Measurements from ENCODE around the gene FPR2. TPM values are rescaled to one million over a fixed set of nuclear protein-coding genes. Genes with fewer than 3 reads are reported as not detected.

The FPR2 gene
- total RNA-seq, 1 experiment from 2014 or later = not detected

DNA sequence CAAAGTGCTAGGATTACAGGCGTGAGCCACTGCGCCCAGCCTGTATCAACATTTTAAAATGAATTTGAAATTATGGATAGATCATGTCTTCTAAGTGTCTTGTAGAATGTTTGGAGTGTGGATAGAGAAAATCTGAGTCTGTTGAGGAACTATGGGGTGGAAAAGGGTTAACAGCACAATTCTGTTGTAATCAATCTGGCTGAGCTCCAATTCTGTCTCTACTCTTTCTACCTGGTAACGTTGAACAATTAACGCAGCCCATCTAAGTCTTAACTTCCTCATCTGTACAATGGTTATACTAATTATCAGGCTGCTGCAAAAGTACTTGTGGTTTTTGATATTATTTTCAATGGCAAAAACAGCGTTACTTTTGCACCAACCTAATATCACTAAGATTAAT lies 4.1 kb downstream of the FPR2 start:
- Histone ChIP-seq H3K4me1 (no peaks in the 10 kb centered on the region), H3K9me3 (peaks cover 4% of the 10 kb centered on the region; the same call in 1 of the 2 replicates), H3K36me3 (ENCODE audit: control insufficient read depth, insufficient read depth, low read length) (no peaks in the 10 kb centered on the region), H3K27me3 (replicated peaks; ENCODE audit: control insufficient read depth, insufficient read depth, low read length) (no peaks in the 10 kb centered on the region; the same call in 1 of the 2 replicates), H3K4me3 (ENCODE audit: low read depth, low read length) (no peak overlapping the region)
- peaks cover 6% of the 10 kb centered on the region for H3K36me3 Mint-ChIP-seq (ENCODE audit: insufficient read depth, unreplicated experiment)
- H3K27ac Mint-ChIP-seq (ENCODE audit: unreplicated experiment) = no peak overlapping the region
- ChIA-PET CTCF (no interaction called here), POLR2A (no interaction called here)
- H3K4me3 Mint-ChIP-seq (ENCODE audit: unreplicated experiment) = no peak overlapping the region
- TF ChIP-seq, protein P1, sequence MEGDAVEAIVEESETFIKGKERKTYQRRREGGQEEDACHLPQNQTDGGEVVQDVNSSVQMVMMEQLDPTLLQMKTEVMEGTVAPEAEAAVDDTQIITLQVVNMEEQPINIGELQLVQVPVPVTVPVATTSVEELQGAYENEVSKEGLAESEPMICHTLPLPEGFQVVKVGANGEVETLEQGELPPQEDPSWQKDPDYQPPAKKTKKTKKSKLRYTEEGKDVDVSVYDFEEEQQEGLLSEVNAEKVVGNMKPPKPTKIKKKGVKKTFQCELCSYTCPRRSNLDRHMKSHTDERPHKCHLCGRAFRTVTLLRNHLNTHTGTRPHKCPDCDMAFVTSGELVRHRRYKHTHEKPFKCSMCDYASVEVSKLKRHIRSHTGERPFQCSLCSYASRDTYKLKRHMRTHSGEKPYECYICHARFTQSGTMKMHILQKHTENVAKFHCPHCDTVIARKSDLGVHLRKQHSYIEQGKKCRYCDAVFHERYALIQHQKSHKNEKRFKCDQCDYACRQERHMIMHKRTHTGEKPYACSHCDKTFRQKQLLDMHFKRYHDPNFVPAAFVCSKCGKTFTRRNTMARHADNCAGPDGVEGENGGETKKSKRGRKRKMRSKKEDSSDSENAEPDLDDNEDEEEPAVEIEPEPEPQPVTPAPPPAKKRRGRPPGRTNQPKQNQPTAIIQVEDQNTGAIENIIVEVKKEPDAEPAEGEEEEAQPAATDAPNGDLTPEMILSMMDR (IDR thresholded peaks at IDR 0.05; ENCODE audit: insufficient read depth in 1 of 2, low read depth in 1 of 2, low read length in 1 of 2, severe bottlenecking in 1 of 2, unreplicated experiment in 1 of 2) = no peak
- intact Hi-C loops (cut with micrococcal nuclease; ENCODE audit: unreplicated experiment) = no loop called here
- DNase-seq = no peak
- peaks cover 10% of the 10 kb centered on the region for H3K27me3 Mint-ChIP-seq (ENCODE audit: insufficient read depth, unreplicated experiment)
- H3K4me1 Mint-ChIP-seq (ENCODE audit: low read depth, unreplicated experiment) = no peaks in the 10 kb centered on the region
- no TSS peak for BruUV-seq (replicated peaks)
- peaks cover 23% of the 10 kb centered on the region for H3K9me3 Mint-ChIP-seq (ENCODE audit: unreplicated experiment)

DNA sequence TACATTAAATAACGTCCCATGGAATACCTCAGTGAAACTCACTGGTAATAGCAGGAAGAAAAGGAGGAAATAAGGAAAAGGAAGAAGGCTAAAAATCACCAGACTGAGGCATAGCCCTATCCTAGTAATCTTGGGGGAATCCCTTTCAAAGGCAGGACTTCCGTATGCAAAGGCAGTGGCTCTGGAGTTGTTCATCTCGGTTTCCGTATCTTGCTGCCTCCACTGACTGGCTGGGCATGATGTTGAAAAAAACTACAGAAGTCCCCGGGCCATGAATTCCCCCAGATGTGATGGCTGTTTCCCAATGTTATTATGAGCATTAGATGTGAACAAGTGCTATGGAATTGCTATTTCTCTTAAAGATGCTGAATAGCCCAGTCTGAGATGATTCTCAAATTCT lies 5.5 kb downstream of the FPR2 start:
- no peaks in the 10 kb centered on the region; the same call in 1 of the 2 replicates for H3K27me3 ChIP-seq (replicated peaks; ENCODE audit: control insufficient read depth, insufficient read depth, low read length)
- POLR2A ChIA-PET = no interaction called here
- TF ChIP-seq, protein P1 (IDR thresholded peaks at IDR 0.05; ENCODE audit: insufficient read depth in 1 of 2, low read depth in 1 of 2, low read length in 1 of 2, severe bottlenecking in 1 of 2, unreplicated experiment in 1 of 2) = no peak
- H3K4me1 ChIP-seq = no peaks in the 10 kb centered on the region
- H3K9me3 ChIP-seq = 0 out of 2 replicates have a peak, but pooled peaks cover under 1% of the 10 kb centered on the region
- no peaks in the 10 kb centered on the region for H3K36me3 ChIP-seq (ENCODE audit: control insufficient read depth, insufficient read depth, low read length)
- H3K4me3 Mint-ChIP-seq (ENCODE audit: unreplicated experiment) = no peak overlapping the region
- peaks cover 10% of the 10 kb centered on the region for H3K27me3 Mint-ChIP-seq (ENCODE audit: insufficient read depth, unreplicated experiment)
- H3K4me1 Mint-ChIP-seq (ENCODE audit: low read depth, unreplicated experiment) = no peaks in the 10 kb centered on the region
- CTCF ChIA-PET = no interaction called here
- no TSS peak for BruUV-seq (replicated peaks)
- intact Hi-C loops (cut with micrococcal nuclease; ENCODE audit: unreplicated experiment) = no loop called here
- H3K4me3 ChIP-seq (ENCODE audit: low read depth, low read length) = no peak overlapping the region
- H3K36me3 Mint-ChIP-seq (ENCODE audit: insufficient read depth, unreplicated experiment) = peaks cover 4% of the 10 kb centered on the region
- DNase-seq = no peak
- H3K27ac Mint-ChIP-seq (ENCODE audit: unreplicated experiment) = no peak overlapping the region
- peaks cover 23% of the 10 kb centered on the region for H3K9me3 Mint-ChIP-seq (ENCODE audit: unreplicated experiment)

DNA sequence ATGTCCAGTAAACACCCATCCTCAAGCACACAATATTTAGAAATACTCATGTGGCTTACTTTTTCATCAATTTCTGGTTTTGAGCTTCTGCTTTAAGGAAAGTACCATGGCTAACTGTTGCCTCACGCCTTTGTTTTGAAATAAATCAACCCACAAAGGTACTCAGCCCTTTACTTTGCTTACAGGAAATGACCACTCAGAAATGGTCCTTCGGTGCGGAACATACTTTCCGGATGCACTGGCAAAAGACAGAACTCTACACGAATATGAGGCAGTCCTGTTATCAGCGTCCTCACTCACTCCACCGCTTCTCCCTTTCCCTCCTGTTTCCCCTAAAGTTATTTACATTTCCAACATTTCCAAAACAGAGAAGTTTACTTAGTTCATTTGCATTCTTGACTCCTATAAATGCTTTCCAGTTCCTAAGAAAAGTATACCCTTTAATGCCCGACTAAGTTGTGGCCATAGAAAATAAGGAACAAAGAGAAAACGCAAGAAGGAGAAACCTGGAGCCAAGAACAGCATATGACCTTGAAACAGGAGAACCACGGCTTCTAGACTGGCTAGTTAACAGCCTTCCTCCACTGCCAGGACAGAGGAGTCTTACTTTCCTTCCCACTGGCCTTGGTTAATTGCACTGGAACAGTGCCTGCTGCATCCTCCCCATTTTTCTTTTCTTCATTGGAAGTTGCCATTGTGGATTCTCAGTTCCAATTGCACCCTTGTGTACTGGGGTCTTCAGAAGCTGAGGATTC lies 10.6 kb downstream of the FPR2 start:
- Histone ChIP-seq H3K9me3 (peaks cover 3% of the 10 kb centered on the region; the same call in 1 of the 2 replicates), H3K4me3 (ENCODE audit: low read depth, low read length) (no peak overlapping the region), H3K27me3 (replicated peaks; ENCODE audit: control insufficient read depth, insufficient read depth, low read length) (no peaks in the 10 kb centered on the region; the same call in 1 of the 2 replicates), H3K36me3 (ENCODE audit: control insufficient read depth, insufficient read depth, low read length) (no peaks in the 10 kb centered on the region), H3K4me1 (no peaks in the 10 kb centered on the region)
- no peak for DNase-seq
- TF ChIP-seq, protein P1 (IDR thresholded peaks at IDR 0.05; ENCODE audit: insufficient read depth in 1 of 2, low read depth in 1 of 2, low read length in 1 of 2, severe bottlenecking in 1 of 2, unreplicated experiment in 1 of 2) = no peak
- no peaks in the 10 kb centered on the region for H3K4me1 Mint-ChIP-seq (ENCODE audit: low read depth, unreplicated experiment)
- intact Hi-C loops (cut with micrococcal nuclease; ENCODE audit: unreplicated experiment) = no loop called here
- no TSS peak for BruUV-seq (replicated peaks)
- H3K27ac Mint-ChIP-seq (ENCODE audit: unreplicated experiment) = no peak overlapping the region
- no peaks in the 10 kb centered on the region for H3K36me3 Mint-ChIP-seq (ENCODE audit: insufficient read depth, unreplicated experiment)
- H3K9me3 Mint-ChIP-seq (ENCODE audit: unreplicated experiment) = peaks cover 16% of the 10 kb centered on the region
- H3K27me3 Mint-ChIP-seq (ENCODE audit: insufficient read depth, unreplicated experiment) = peaks cover 3% of the 10 kb centered on the region
- CTCF ChIA-PET = no interaction called here
- POLR2A ChIA-PET = no interaction called here
- no peak overlapping the region for H3K4me3 Mint-ChIP-seq (ENCODE audit: unreplicated experiment)
